Stimulated activated naive CD4-positive, alpha-beta T cell (primary cell): ENCODE data around the gene RANBP3.
A peak's percentile ranks its signal among the peaks of the same experiment; 100 is the strongest.

Experiments used
- DNase-seq, 6 experiments: peaks; one replicate each; lab custom pipeline; 2025; lab: John Stamatoyannopoulos, UW

RANBP3 gene

DNA sequence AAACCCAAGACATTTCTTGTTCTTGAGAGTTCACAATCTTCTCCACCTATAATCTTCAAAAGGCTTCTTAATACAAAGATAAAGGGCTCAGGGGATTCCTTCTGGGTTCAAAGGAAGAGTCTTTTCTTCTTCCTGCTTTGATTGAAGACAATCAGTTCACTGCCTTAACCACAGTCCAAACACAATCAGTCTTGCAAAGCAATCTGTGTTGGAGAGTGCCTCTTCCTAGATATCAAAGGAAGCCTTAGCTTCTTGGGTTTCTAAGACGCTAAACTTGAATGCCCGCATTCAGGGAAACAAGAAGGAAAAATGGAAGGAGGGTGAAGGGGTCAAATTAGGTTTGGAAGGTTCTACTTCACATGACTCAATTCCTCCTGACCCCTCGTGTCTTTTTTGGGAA is 27.2 kb downstream of the RANBP3 start:
- peak in 2 of 6 experiments; percentile 14 to 18 for DNase-seq

- peak; percentile 18 to 53 (median 31) for DNase-seq
Measured at GRCh38 chr19:5949792-5950305, 28.1 kb downstream of the RANBP3 start.

GRCh38 chr19:5948752-5949564 is 29.0 kb downstream of the RANBP3 start:
- peak in 3 of 6 experiments; percentile 13 to 27 (median 25) for DNase-seq

GRCh38 chr19:5947435-5947834 is 30.5 kb downstream of the RANBP3 start:
- no peak for DNase-seq

GRCh38 chr19:5943623-5944022 is 34.3 kb downstream of the RANBP3 start:
- DNase-seq: no peak

- DNase-seq: no peak
Measured at GRCh38 chr19:5943045-5943444, 34.9 kb downstream of the RANBP3 start.

- DNase-seq: no peak
Measured at GRCh38 chr19:5941673-5942072, 36.3 kb downstream of the RANBP3 start.

DNA sequence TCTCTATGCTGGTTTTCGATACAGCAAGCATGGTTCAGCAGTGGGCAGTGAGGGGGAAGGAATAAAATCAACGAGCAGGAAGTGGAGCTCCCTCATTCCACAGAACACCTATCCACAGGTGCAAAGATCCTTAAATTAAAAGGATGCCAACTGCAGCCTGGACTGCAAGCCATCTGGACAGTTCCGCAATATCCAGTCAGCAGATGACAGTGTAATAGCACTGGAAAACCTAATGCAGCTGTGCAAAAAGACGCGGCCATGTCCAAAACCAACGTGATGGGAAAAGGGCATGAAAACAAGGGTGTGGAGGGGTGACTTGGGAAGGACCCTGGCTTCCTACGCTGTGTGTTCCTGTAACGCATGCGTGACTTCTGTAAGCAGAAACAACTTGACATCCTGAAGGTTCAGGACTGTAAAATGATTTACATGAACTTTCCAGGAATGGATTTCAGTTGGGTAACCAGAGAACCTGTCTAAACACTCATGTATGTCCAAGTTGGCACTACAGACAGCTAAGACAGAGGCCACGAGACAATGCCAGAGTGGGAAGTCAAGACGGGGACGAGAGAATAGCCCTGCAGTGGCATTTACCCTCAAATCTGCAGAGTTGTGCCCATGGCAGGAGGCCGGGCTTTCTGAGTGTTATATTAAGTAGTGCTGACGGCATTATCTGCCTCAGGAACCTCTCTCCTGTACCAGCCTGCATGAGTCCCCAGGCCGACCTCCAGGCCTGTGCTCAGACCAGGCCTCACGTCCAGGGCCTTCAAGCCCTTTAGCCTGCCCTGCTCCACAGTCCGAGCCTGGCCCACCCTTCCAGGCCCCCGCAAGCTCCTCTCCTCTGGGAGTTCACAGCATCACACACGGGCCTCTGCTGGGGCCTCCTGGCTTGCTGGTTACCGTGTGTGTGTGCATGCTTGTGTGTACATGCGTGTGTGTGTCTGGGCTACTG is 37.4 kb downstream of the RANBP3 start:
- no peak for DNase-seq

DNA sequence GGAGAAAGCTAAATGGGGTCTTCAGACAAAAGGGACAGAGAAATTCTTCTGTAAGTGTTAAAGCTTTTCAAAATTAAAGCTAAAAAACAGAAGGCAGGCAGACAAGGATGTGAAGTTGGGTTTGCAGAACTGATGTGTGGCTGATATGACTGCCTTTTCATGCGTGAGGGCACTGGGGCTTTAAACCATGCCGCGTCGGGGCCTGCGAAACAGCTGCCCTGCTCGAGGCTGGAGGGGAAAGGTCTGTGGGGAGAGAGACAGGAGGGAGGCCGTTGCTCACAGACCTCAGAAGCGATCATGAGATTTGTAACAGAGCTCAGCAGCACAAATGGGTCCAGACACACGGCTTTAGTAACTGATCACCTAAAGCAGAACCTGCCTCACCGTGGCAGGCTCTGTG is 40.4 kb downstream of the RANBP3 start:
- DNase-seq: no peak

GRCh38 chr19:5936292-5936592 is 41.7 kb downstream of the RANBP3 start:
- no peak for DNase-seq

GRCh38 chr19:5935473-5936291 is 42.3 kb downstream of the RANBP3 start:
- no peak for DNase-seq

DNA sequence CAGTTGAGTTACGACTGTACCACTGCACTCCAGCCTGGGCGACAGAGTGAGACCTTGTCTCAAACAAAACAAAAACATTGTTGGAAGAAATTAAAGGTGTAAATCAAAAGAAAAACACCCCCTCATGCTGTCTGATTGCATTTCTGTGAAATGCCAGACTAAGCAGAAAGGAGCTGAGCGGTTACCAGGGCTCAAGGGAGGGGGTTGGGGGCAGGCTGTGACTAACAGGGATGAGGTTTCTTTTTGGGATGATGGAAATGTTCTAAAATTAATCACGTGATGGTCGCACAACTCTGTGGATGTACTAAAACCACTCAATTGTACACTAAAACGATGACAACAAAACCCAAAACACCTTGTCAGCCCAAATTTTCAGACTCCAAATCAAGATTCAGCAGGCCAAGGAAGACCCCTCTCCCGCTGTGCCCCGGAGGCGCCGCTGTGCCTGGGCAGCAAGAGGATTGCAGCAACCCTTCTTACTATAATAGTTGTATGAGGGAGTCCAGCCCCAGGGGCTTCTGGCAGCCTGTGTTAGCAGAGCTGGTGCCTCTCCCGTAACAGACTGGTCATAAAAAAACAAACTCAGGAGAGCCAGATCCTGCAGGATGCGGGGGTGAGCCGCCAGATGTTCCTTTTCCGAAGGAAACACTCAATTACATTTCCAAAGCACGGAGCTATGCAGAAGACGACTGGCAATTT is 43.0 kb downstream of the RANBP3 start:
- DNase-seq: no peak

DNA sequence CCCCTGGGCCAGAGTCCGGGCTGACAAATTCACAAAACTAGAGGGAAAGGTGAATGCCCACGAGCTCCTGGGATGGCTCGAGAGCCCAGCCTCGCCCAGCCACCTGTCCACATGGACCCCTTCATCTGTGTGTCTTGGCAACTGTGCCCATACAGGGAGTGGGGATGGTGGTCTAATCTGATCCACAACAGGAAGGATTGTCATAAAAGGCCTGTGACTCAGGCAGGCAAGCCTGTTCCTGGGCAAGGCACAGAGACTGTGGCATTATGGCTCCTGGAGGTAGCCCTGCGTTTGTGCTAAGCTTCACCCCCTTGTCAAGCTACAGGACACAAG is 43.9 kb downstream of the RANBP3 start:
- DNase-seq: no peak

- no peak for DNase-seq
Measured at GRCh38 chr19:5933391-5934068, 44.4 kb downstream of the RANBP3 start.

GRCh38 chr19:5932609-5933262 is 45.2 kb downstream of the RANBP3 start:
- no peak for DNase-seq

DNA sequence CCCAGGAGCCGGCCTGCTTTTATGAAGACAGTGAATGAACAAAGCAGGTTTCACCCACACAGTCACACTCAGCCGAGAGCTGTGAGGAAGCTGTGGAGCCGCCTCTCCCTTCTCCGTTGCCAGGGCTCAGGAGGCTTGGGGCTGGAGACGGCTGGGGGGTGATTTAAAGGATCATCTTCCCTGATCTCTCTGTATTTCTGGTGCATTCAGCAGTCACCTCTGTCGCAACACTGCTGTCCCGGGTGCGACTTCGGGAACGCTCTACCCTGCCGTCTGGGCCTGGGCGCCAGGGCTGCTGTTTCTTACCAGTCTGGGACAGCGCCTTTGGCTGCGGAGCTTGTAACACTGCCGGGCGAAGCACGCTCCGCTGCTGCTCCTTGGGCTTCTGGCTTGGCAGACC is 45.8 kb downstream of the RANBP3 start:
- DNase-seq: no peak

DNA sequence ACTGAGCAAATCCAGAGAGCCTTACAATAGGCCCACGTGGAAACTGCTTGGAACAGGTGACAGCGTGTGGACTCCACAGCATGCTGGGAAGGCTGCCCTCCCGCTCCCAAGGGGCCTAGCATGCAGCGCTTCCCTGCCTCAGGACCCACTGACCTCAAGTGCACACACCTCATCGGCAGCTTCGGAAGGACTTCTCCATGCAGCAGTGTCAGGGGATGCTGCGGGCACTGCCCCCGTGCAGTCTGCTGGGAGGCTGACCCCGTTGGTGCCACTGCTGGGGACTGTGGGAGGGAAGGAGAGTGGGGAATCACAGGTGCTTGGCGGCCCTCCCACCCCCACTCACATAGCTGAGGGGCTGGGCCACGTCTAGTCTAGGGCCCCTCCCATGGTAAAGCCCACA is 46.7 kb downstream of the RANBP3 start:
- DNase-seq: no peak

DNA sequence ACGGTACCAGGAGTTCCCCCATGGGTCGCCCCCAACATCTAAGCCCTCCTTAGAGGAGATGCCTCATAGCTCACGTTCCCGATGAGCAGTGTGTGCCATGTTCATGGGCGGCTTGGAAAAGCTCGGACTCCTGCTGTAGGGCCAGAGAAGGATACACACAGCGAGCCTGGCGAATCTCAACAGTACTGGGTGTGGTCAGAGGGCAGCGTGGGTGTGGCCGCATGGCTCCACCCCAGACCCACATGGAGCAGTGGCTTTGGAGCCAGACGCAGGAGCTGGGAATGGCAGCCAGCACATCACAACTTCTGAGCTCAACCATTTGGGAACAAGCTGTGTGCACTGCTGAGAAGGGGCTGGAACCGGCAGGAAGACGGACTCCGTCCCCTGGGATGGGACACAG is 48.3 kb downstream of the RANBP3 start:
- no peak for DNase-seq

DNA sequence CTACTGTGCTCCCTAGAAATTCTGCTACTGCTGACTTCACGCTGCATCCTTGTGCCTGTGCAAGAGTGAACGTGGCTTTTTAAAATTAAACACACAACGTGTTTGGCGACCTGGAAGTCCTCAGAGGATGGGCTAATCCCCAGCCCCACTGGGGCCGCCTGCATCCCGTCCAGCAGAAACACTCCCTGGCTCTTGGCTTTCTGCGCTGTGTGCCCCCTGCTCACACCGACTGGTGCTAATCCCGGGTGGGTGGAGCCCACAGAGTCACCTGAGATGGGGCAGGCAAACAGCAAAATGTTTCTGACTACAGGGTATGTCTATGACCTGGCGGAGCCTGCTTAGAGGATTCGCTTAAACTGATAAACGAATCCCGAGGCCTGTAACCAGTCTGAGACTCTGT is 48.8 kb downstream of the RANBP3 start:
- no peak for DNase-seq

DNA sequence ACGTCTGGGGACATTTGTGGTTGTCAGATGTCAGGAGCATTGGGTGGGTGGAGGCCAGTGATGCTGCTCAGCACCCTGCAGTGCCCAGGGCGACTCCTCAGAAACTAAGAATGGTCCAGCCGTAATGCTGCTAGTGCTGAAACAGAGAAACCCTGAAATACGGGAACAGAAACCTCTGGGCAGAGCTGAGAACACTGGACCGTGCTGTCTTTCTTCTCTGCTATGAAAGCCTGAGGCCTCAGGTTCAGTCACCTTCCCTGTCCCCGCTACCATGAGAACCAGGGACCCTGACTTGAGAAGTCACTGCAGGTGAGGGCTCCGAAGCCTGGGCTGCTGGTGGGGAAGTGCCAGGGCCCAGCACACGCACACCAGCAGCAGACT is 50.5 kb downstream of the RANBP3 start:
- no peak for DNase-seq
